Right lobe of liver (tissue), 6 donors: ENCODE data around the gene SHROOM2. TPM values are rescaled to one million over a fixed set of nuclear protein-coding genes. Genes with fewer than 3 reads are reported as not detected.
A peak's percentile ranks its signal among the peaks of the same experiment; 100 is the strongest.

ENCODE experiments used
- ATAC-seq, 4 donors: fragments of 200-7000 bp; cut with Tn5 transposase; one replicate each; pipeline ENCODE4 v1.9.1; 2020; ENCODE audit warnings: mild to moderate bottlenecking in 4 of 4, moderate library complexity in 4 of 4
- DNase-seq, 3 donors: peaks; one replicate each; pipeline ENCODE4 v3.0.0-alpha.2; 2020
- H3K27ac ChIP-seq, 3 donors: fragments of 200-600 bp; one replicate each; pipeline ENCODE4 v1.8.0; 2022
- H3K27me3 ChIP-seq, 2 donors: fragments of 200-600 bp; one replicate each; pipeline ENCODE4 v1.8.0; 2022
- H3K36me3 ChIP-seq, 4 donors: fragments of 200-600 bp; sonication (generic) in 1 of 4; one replicate each; pipeline versions ENCODE4 v1.5.1 to v1.8.0; 2017 to 2022; ENCODE audit warnings: control low read depth in 1 of 4
- H3K4me1 ChIP-seq, 4 donors: fragments of 200-600 bp; sonication (generic) in 1 of 4; one replicate each; pipeline versions ENCODE4 v1.5.1 to v1.8.0; 2017 to 2022; ENCODE audit warnings: control low read depth in 1 of 4
- H3K4me3 ChIP-seq, 3 donors: fragments of 200-600 bp; one replicate each; pipeline ENCODE4 v1.8.0; 2022
- H3K9me3 ChIP-seq, 4 donors: fragments of 200-600 bp; sonication (generic) in 1 of 4; one replicate each; pipeline versions ENCODE4 v1.5.1 to v1.8.0; 2017 to 2022; ENCODE audit warnings: control low read depth in 1 of 4
- CTCF ChIP-seq, 4 donors: fragments of 200-600 bp in 3 of 4; fragments of 450-650 bp in 1 of 4; IDR thresholded peaks; one replicate each; pipeline versions ENCODE4 v1.5.1 to v1.8.0; 2016 to 2022; ENCODE audit warnings: antibody characterized with exemption in 4 of 4, mild to moderate bottlenecking in 2 of 4
- POLR2A ChIP-seq: fragments of 450-650 bp; IDR thresholded peaks from one replicate; pipeline ENCODE4 v1.6.1; 2017; ENCODE audit warnings: antibody characterized with exemption, mild to moderate bottlenecking
- WGBS: methylation state at CpG from one replicate; pipeline ENCODE4 v1.1.6; 2018; ENCODE audit warnings: low coverage, low lambda C conversion rate; ENCODE audit not compliant: insufficient coverage; ENCODE audit errors: missing lambda C conversion rate; 5-methylcytosine and 5-hydroxymethylcytosine counted together
- intact Hi-C, 2 donors: fragments of 100-400 bp; cut with DNase I; formaldehyde crosslinking; loops; one replicate each; pipeline versions ENCODE4 v1.11.2 to v1.14.1; 2022
- long read RNA-seq: library from polyadenylated mRNA; unstranded; transcript quantifications from one replicate; pipeline ENCODE4 v2.0.0, GENCODE V29; 2019
- total RNA-seq, 6 experiments: library from RNA; depleted of rRNA in 2 of 6; stranded (reverse); fragments of >200 nt in 2 of 6; fragmentation: NEBNext Ultra II Directional in 3 of 6; extraction: Animal tissue kit (Norgen Biotek cat#: 25700) in 3 of 6; gene quantifications; one replicate each; pipeline versions ENCODE4 v1.1.0 to v1.2.4, GENCODE V29; 2016 to 2023
- donor health status: DM: no; HTN: yes; CAD: no.
- donor health status: DM: no; HTN: no; CAD: no.
- donor health status: DM: no; HTN: no; CAD: no.
- donor health status: DM: no; HTN: yes; CAD: no.
- donor health status: DM: no; HTN: yes; CAD: no.

The SHROOM2 gene, protein sequence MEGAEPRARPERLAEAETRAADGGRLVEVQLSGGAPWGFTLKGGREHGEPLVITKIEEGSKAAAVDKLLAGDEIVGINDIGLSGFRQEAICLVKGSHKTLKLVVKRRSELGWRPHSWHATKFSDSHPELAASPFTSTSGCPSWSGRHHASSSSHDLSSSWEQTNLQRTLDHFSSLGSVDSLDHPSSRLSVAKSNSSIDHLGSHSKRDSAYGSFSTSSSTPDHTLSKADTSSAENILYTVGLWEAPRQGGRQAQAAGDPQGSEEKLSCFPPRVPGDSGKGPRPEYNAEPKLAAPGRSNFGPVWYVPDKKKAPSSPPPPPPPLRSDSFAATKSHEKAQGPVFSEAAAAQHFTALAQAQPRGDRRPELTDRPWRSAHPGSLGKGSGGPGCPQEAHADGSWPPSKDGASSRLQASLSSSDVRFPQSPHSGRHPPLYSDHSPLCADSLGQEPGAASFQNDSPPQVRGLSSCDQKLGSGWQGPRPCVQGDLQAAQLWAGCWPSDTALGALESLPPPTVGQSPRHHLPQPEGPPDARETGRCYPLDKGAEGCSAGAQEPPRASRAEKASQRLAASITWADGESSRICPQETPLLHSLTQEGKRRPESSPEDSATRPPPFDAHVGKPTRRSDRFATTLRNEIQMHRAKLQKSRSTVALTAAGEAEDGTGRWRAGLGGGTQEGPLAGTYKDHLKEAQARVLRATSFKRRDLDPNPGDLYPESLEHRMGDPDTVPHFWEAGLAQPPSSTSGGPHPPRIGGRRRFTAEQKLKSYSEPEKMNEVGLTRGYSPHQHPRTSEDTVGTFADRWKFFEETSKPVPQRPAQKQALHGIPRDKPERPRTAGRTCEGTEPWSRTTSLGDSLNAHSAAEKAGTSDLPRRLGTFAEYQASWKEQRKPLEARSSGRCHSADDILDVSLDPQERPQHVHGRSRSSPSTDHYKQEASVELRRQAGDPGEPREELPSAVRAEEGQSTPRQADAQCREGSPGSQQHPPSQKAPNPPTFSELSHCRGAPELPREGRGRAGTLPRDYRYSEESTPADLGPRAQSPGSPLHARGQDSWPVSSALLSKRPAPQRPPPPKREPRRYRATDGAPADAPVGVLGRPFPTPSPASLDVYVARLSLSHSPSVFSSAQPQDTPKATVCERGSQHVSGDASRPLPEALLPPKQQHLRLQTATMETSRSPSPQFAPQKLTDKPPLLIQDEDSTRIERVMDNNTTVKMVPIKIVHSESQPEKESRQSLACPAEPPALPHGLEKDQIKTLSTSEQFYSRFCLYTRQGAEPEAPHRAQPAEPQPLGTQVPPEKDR (N-terminal part only)
- 1 to 10 TPM; 3.6 to 7.5 (median 3.9) TPM for total RNA-seq
- long read RNA-seq = 0 reads

- Histone ChIP-seq H3K36me3 (no peaks in the 10 kb centered on the region), H3K4me1 (peaks cover 0 to 16% (median 7%) of the 10 kb centered on the region in 4 donors), H3K9me3 (no peaks in the 10 kb centered on the region), H3K27ac (peak within 1 kb of the TSS; percentile 62 to 76 (median 70)), H3K27me3 (no peaks in the 10 kb centered on the region), H3K4me3 (peak within 1 kb of the TSS; percentile 46 to 66 (median 50))
- intact Hi-C loops = no loop called here
- TF ChIP-seq CTCF (IDR thresholded peaks at IDR 0.05) = no peak
- TF ChIP-seq POLR2A = no peak
- DNase-seq = peak; percentile 52 to 59 (median 52)
- ATAC-seq = peak; percentile 47 to 68 (median 60)
- WGBS = no CpG with 5 or more reads among the region's 132 CpGs
Measured at GRCh38 chrX:9785944-9786797, at the start of gene SHROOM2. SHROOM2 (plus strand) TSS chrX:9786429; CDS start chrX:9786546, 117 bp downstream.

- no peak for ATAC-seq
- WGBS = 53% methylated on average over 7 of the region's 7 CpGs
Measured at GRCh38 chrX:9737363-9737762, 48.9 kb upstream of the SHROOM2 start.

GRCh38 chrX:9738151-9738550 is 48.1 kb upstream of the SHROOM2 start:
- no peak overlapping the region for H3K27ac ChIP-seq
- no peaks in the 10 kb centered on the region for H3K36me3 ChIP-seq
- no peak for TF ChIP-seq CTCF (IDR thresholded peaks at IDR 0.05)
- no peak for TF ChIP-seq POLR2A
- no peaks in the 10 kb centered on the region for H3K27me3 ChIP-seq
- intact Hi-C loops = no loop called here
- H3K4me3 ChIP-seq = no peak overlapping the region
- no peaks in the 10 kb centered on the region for H3K9me3 ChIP-seq
- ATAC-seq (no peak), DNase-seq (no peak)
- H3K4me1 ChIP-seq = no peaks in the 10 kb centered on the region
- WGBS = 62% methylated on average over 3 of the region's 3 CpGs

More at GRCh38 chrX:9737363-9737762, 48.9 kb upstream of the SHROOM2 start:
- no peak overlapping the region for H3K4me3 ChIP-seq
- no peak for DNase-seq
- H3K4me1 ChIP-seq = no peaks in the 10 kb centered on the region
- no peaks in the 10 kb centered on the region for H3K9me3 ChIP-seq
- no peak overlapping the region for H3K27ac ChIP-seq
- no peaks in the 10 kb centered on the region for H3K27me3 ChIP-seq
- intact Hi-C loops = no loop called here
- no peak for TF ChIP-seq CTCF (IDR thresholded peaks at IDR 0.05)
- TF ChIP-seq POLR2A = no peak
- H3K36me3 ChIP-seq = no peaks in the 10 kb centered on the region
